IMR-90 (cell line): ENCODE measurements around the gene MED17. TPM values are rescaled to one million over a fixed set of nuclear protein-coding genes. Genes with fewer than 3 reads are reported as not detected.

Experiments
- ATAC-seq: fragments of 200-7000 bp; cut with Tn5 transposase; 2 replicates; pipeline ENCODE4 v1.9.1; 2020; ENCODE audit warnings: low read depth, mild to moderate bottlenecking, moderate library complexity
- BruUV-seq: library from RNA; stranded (reverse); fragments of 400-500 nt; replicated peaks from 2 replicates; lab custom pipeline; 2021; lab: Mats Ljungman, UMichigan
- CTCF ChIA-PET: fragments of 300-600 bp; formaldehyde crosslinking; extraction: SDS; loops from one replicate; lab custom pipeline; 2021; ENCODE audit warnings: antibody characterized with exemption; lab: Yijun Ruan, JAX
- POLR2A ChIA-PET: fragments of 300-600 bp; sonication (Branson Sonifier 250); formaldehyde crosslinking; loops from one replicate; lab custom pipeline; 2022; ENCODE audit warnings: antibody characterized with exemption; ENCODE audit not compliant: unreplicated experiment; lab: Charles Lee
- DNase-seq: peaks from one replicate; pipeline ENCODE4 v3.0.0; 2013
- H2AFZ ChIP-seq: replicated peaks from 2 replicates; pipeline ENCODE3; 2013; ENCODE audit warnings: low read length, mild to moderate bottlenecking; ENCODE audit not compliant: poor library complexity
- H2AK5ac ChIP-seq: 2 replicates; pipeline ENCODE4 v1.6.1; 2013; ENCODE audit warnings: low read depth, low read length, inconsistent platforms
- H2AK9ac ChIP-seq: replicated peaks from 2 replicates; pipeline ENCODE3; 2013; ENCODE audit warnings: mild to moderate bottlenecking, low read depth, low read length, moderate library complexity; ENCODE audit not compliant: poor library complexity
- H2BK120ac ChIP-seq: 2 replicates; pipeline ENCODE4 v1.6.1; 2013; ENCODE audit warnings: low read depth, low read length, inconsistent platforms
- H2BK15ac ChIP-seq: 3 replicates; pipeline ENCODE4 v1.6.1; 2013; ENCODE audit warnings: low read depth, low read length, inconsistent platforms
- H2BK20ac ChIP-seq: 2 replicates; pipeline ENCODE4 v1.6.1; 2013; ENCODE audit warnings: low read depth, mild to moderate bottlenecking, inconsistent platforms, low read length, moderate library complexity
- H2BK5ac ChIP-seq: 2 replicates; pipeline ENCODE4 v1.6.1; 2013; ENCODE audit warnings: mild to moderate bottlenecking, low read depth, low read length, inconsistent platforms; ENCODE audit not compliant: poor library complexity, severe bottlenecking
- H3K14ac ChIP-seq: replicated peaks from 2 replicates; pipeline ENCODE4 v1.6.1; 2013; ENCODE audit warnings: low read depth, low read length, inconsistent platforms
- H3K18ac ChIP-seq: 2 replicates; pipeline ENCODE4 v1.6.1; 2013; ENCODE audit warnings: low read depth, low read length, control low read depth
- H3K23ac ChIP-seq: 2 replicates; pipeline ENCODE4 v1.6.1; 2013; ENCODE audit warnings: low read depth, low read length, inconsistent platforms
- H3K27ac ChIP-seq: 2 replicates; pipeline ENCODE4 v1.5.1; 2013; ENCODE audit warnings: mild to moderate bottlenecking, control low read depth, low read length; ENCODE audit not compliant: insufficient read depth
- H3K27me3 ChIP-seq: 2 replicates; pipeline ENCODE4 v1.6.1; 2013; ENCODE audit warnings: low read length; ENCODE audit not compliant: control insufficient read depth, insufficient read depth
- H3K36me3 ChIP-seq: 2 replicates; pipeline ENCODE4 v1.6.1; 2013; ENCODE audit warnings: low read length, mixed read lengths; ENCODE audit not compliant: control insufficient read depth, insufficient read depth
- H3K4ac ChIP-seq: 2 replicates; pipeline ENCODE4 v1.6.1; 2013; ENCODE audit warnings: low read depth, low read length, inconsistent platforms
- H3K4me1 ChIP-seq: 2 replicates; pipeline ENCODE4 v1.6.1; 2013; ENCODE audit warnings: low read length, mixed read lengths; ENCODE audit not compliant: control insufficient read depth, insufficient read depth
- H3K4me2 ChIP-seq: 2 replicates; pipeline ENCODE4 v1.6.1; 2013; ENCODE audit warnings: low read depth, mild to moderate bottlenecking, control low read depth, low read length, moderate library complexity
- H3K4me3 ChIP-seq: 2 replicates; pipeline ENCODE4 v1.5.1; 2013; ENCODE audit warnings: low read depth, mild to moderate bottlenecking, control low read depth, low read length, moderate library complexity; ENCODE audit not compliant: insufficient read depth
- H3K56ac ChIP-seq: 2 replicates; pipeline ENCODE4 v1.6.1; 2013; ENCODE audit warnings: low read length, inconsistent platforms; ENCODE audit not compliant: insufficient read depth; ENCODE audit errors: extremely low read depth
- H3K79me1 ChIP-seq, 2 experiments: 2 replicates each; pipeline ENCODE4 v1.6.1; 2013; ENCODE audit warnings: low read length in 2 of 2, inconsistent platforms in 1 of 2, low read depth in 1 of 2
- H3K9ac ChIP-seq: 2 replicates; pipeline ENCODE4 v1.6.1; 2013; ENCODE audit warnings: low read depth, low read length, control low read depth
- H3K9me1 ChIP-seq: 2 replicates; pipeline ENCODE4 v1.6.1; 2013; ENCODE audit warnings: low read length, inconsistent platforms; ENCODE audit not compliant: insufficient read depth
- H3K9me3 ChIP-seq: 2 replicates; pipeline ENCODE4 v1.6.1; 2013; ENCODE audit warnings: low read length; ENCODE audit not compliant: control insufficient read depth, insufficient read depth
- H4K20me1 ChIP-seq: 2 replicates; pipeline ENCODE4 v1.6.1; 2013; ENCODE audit warnings: low read length, inconsistent platforms; ENCODE audit not compliant: insufficient read depth
- H4K5ac ChIP-seq: 2 replicates; pipeline ENCODE4 v1.6.1; 2013; ENCODE audit warnings: mild to moderate bottlenecking, low read depth, low read length, control low read depth
- H4K8ac ChIP-seq, 2 experiments: 2 replicates each; pipeline ENCODE4 v1.6.1; 2013; ENCODE audit warnings: low read depth in 2 of 2, low read length in 2 of 2, control low read depth in 1 of 2, inconsistent platforms in 1 of 2
- H4K91ac ChIP-seq: 2 replicates; pipeline ENCODE4 v1.6.1; 2013; ENCODE audit warnings: low read depth, low read length, inconsistent platforms; ENCODE audit not compliant: insufficient read depth
- FOS ChIP-seq: fragments of 150-350 bp; IDR thresholded peaks from 2 replicates; pipeline ENCODE4 v1.6.1; 2016; ENCODE audit warnings: low read depth, low read length
- MAFK ChIP-seq: IDR thresholded peaks from 2 replicates; pipeline ENCODE4 v1.6.1; 2012; ENCODE audit warnings: low read depth, low read length, improper control_type of control experiment
- MAZ ChIP-seq: IDR thresholded peaks from 2 replicates; pipeline ENCODE4 v1.6.1; 2012; ENCODE audit warnings: low read depth, mild to moderate bottlenecking, low read length, improper control_type of control experiment, moderate library complexity, borderline replicate concordance
- NFE2L2 ChIP-seq: fragments of 150-350 bp; IDR thresholded peaks from 2 replicates; pipeline ENCODE4 v1.6.1; 2016; ENCODE audit warnings: low read depth, mild to moderate bottlenecking, low read length
- RCOR1 ChIP-seq: IDR thresholded peaks from 2 replicates; pipeline ENCODE4 v1.6.1; 2012; ENCODE audit warnings: mild to moderate bottlenecking, low read length, improper control_type of control experiment; ENCODE audit not compliant: insufficient replicate concordance
- RFX5 ChIP-seq: IDR thresholded peaks from 2 replicates; pipeline ENCODE4 v1.8.0; 2012; ENCODE audit warnings: low read depth, mild to moderate bottlenecking, low read length, moderate library complexity
- SMC3 ChIP-seq: fragments of 150-350 bp; IDR thresholded peaks from 2 replicates; pipeline ENCODE4 v1.6.1; 2016; ENCODE audit warnings: low read depth, mild to moderate bottlenecking, antibody characterized with exemption, low read length, moderate library complexity
- WGBS, 2 experiments: methylation state at CpG; one replicate each; pipeline versions ENCODE4 v1.1.5 to v1.1.7; 2013; ENCODE audit warnings: missing lambda C conversion rate in 2 of 2; ENCODE audit not compliant: insufficient read length in 1 of 2; ENCODE audit errors: extremely low coverage in 2 of 2; 5-methylcytosine and 5-hydroxymethylcytosine counted together
- dilution Hi-C: fragments of 300-500 bp; cut with HindIII; formaldehyde crosslinking; loops from one replicate; pipeline ENCODE4 v1.14.3; 2018; ENCODE audit warnings: low sequenced_read_pairs; ENCODE audit not compliant: unreplicated experiment
- in situ Hi-C: fragments of 300-500 bp; cut with MboI; formaldehyde crosslinking; loops from 3 replicates; pipeline ENCODE4 v1.14.3; 2019; ENCODE audit warnings: low sequenced_read_pairs, inconsistent platforms, mixed read lengths
- intact Hi-C: fragments of 100-400 bp; cut with micrococcal nuclease; formaldehyde crosslinking; loops from 2 replicates; pipeline ENCODE4 v1.10.0; 2022
- polyA plus RNA-seq, 3 experiments: library from polyadenylated mRNA; depleted of rRNA; stranded (reverse); fragments of >200 nt; gene quantifications; 2 replicates each; pipeline ENCODE4 v1.2.3, GENCODE V29; 2012; ENCODE audit warnings: low replicate concordance in 1 of 3
- total RNA-seq: library from RNA; depleted of rRNA; stranded (reverse); fragments of >200 nt; gene quantifications from 2 replicates; pipeline ENCODE4 v1.2.3, GENCODE V29; 2012
- TF ChIP-seq, protein P1 (sequence below): conservative IDR thresholded peaks from 2 replicates; pipeline ENCODE4 v1.5.1; 2012; ENCODE audit warnings: mild to moderate bottlenecking, low read depth, low read length, improper control_type of control experiment
- TF ChIP-seq, protein P2 (sequence below): fragments of 150-350 bp; IDR thresholded peaks from 2 replicates; pipeline ENCODE4 v1.6.1; 2017; ENCODE audit warnings: mild to moderate bottlenecking, antibody characterized with exemption, low read length, low read depth

MED17 gene
- total and polyA plus RNA-seq, 2 of the 4 experiments (the other 2 are of a cell fraction): 20.0 to 23.3 TPM

DNA sequence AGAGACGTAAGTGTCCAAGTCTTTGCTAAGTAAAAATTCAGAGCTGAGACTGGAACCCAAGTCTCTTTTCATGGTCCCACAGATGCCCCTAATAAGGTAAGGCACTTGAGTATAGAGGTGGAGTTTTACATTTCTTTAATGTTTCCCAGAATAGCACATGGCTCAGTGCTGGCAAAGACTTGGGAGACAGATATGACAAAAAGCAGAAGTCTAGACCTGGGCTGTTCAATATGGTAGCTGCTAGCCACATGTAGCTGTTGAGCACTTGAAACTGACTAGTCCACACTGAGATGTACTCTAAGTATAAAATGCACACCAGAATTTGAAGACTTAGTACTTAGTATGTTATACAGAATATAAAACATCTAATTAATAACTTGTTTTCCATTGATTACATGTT lies 48.7 kb downstream of the MED17 start:
- Histone ChIP-seq H4K5ac (no peak overlapping the region), H4K8ac (no peak overlapping the region), H3K9me3 (no peaks in the 10 kb centered on the region), H3K36me3 (no peaks in the 10 kb centered on the region), H2BK15ac (no peak overlapping the region), H3K56ac (no peak overlapping the region), H2AK5ac (no peak overlapping the region), H3K4me2 (no peak overlapping the region), H3K9ac (no peak overlapping the region), H4K91ac (no peak overlapping the region), H3K4me3 (no peak overlapping the region), H3K27ac (no peak overlapping the region), H2BK20ac (no peak overlapping the region), H2AK9ac (no peak overlapping the region), H3K79me1 (no peaks in the 10 kb centered on the region), H4K20me1 (no peaks in the 10 kb centered on the region), H3K4ac (no peak overlapping the region), H2BK120ac (no peak overlapping the region), H3K27me3 (peaks cover 2% of the 10 kb centered on the region; the same call in 1 of the 2 replicates), H2BK5ac (no peak overlapping the region), H2AFZ (no peak overlapping the region), H3K9me1 (no peaks in the 10 kb centered on the region), H3K23ac (no peak overlapping the region), H3K4me1 (no peaks in the 10 kb centered on the region), H3K14ac (no peak overlapping the region), H3K18ac (no peak overlapping the region)
- no peak for ATAC-seq
- dilution Hi-C loops (no loop called here), intact Hi-C loops (no loop called here), in situ Hi-C loops (no loop called here)
- WGBS, 2 experiments: no CpG with 5 or more reads among the region's 1 CpG
- ChIA-PET POLR2A (no interaction called here), CTCF (no interaction called here)
- DNase-seq: no peak
- no TSS peak for BruUV-seq
- TF ChIP-seq SMC3 (no peak), RCOR1 (no peak), MAZ (no peak), RFX5 (no peak), FOS (no peak), MAFK (no peak), NFE2L2 (no peak)
- TF ChIP-seq, protein P1, sequence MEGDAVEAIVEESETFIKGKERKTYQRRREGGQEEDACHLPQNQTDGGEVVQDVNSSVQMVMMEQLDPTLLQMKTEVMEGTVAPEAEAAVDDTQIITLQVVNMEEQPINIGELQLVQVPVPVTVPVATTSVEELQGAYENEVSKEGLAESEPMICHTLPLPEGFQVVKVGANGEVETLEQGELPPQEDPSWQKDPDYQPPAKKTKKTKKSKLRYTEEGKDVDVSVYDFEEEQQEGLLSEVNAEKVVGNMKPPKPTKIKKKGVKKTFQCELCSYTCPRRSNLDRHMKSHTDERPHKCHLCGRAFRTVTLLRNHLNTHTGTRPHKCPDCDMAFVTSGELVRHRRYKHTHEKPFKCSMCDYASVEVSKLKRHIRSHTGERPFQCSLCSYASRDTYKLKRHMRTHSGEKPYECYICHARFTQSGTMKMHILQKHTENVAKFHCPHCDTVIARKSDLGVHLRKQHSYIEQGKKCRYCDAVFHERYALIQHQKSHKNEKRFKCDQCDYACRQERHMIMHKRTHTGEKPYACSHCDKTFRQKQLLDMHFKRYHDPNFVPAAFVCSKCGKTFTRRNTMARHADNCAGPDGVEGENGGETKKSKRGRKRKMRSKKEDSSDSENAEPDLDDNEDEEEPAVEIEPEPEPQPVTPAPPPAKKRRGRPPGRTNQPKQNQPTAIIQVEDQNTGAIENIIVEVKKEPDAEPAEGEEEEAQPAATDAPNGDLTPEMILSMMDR: no peak
- TF ChIP-seq, protein P2, sequence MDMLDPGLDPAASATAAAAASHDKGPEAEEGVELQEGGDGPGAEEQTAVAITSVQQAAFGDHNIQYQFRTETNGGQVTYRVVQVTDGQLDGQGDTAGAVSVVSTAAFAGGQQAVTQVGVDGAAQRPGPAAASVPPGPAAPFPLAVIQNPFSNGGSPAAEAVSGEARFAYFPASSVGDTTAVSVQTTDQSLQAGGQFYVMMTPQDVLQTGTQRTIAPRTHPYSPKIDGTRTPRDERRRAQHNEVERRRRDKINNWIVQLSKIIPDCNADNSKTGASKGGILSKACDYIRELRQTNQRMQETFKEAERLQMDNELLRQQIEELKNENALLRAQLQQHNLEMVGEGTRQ: no peak
